GM12865 (cell line): ENCODE results near the gene TXNRD1.
"Not testable (repeated sequence)": the region's sequence is repeated elsewhere in the genome, so short reads cannot be mapped to it uniquely, and the experiment has no call there.

ENCODE experiments used
- DNase-seq: peaks from one replicate; pipeline ENCODE4 v3.0.0; 2010; ENCODE audit warnings: low read depth
- H3K4me3 ChIP-seq: 2 replicates; pipeline ENCODE4 v1.5.1; 2011; ENCODE audit warnings: mild to moderate bottlenecking, low read depth, low read length, control low read depth
- CTCF ChIP-seq: IDR thresholded peaks from 2 replicates; pipeline ENCODE4 v1.5.1; 2011; ENCODE audit warnings: low read length, control low read depth, low read depth, inconsistent platforms; ENCODE audit not compliant: insufficient read depth; ENCODE audit errors: missing control alignments

The TXNRD1 gene

GRCh38 chr12:104212516-104212915 is 3.1 kb upstream of the TXNRD1 start:
- no peak for TF ChIP-seq CTCF
- H3K4me3 ChIP-seq: no peak overlapping the region
- no peak for DNase-seq

GRCh38 chr12:104213952-104214351 is 1.6 kb upstream of the TXNRD1 start:
- H3K4me3 ChIP-seq: no peak overlapping the region
- TF ChIP-seq CTCF: no peak
- no peak for DNase-seq

- H3K4me3 ChIP-seq: no peak overlapping the region
- no peak for TF ChIP-seq CTCF
Measured at GRCh38 chr12:104216521-104216924, 944 bp downstream of the TXNRD1 start.

GRCh38 chr12:104218506-104218905 is 2.9 kb downstream of the TXNRD1 start:
- not testable (repeated sequence) for DNase-seq

More at GRCh38 chr12:104216521-104216924, 944 bp downstream of the TXNRD1 start:
- no peak for DNase-seq

GRCh38 chr12:104218935-104219334 is 3.4 kb downstream of the TXNRD1 start:
- no peak overlapping the region for H3K4me3 ChIP-seq
- DNase-seq: no peak
- no peak for TF ChIP-seq CTCF

More at GRCh38 chr12:104218506-104218905, 2.9 kb downstream of the TXNRD1 start:
- not testable (repeated sequence) for H3K4me3 ChIP-seq

- H3K4me3 ChIP-seq: no peak overlapping the region
- no peak for TF ChIP-seq CTCF
- no peak for DNase-seq
Measured at GRCh38 chr12:104219361-104219892, 3.8 kb downstream of the TXNRD1 start.

GRCh38 chr12:104219908-104220404 is 4.4 kb downstream of the TXNRD1 start:
- no peak overlapping the region for H3K4me3 ChIP-seq
- DNase-seq: no peak
- no peak for TF ChIP-seq CTCF
